ENCODE measurements around the gene PTPRF.

The PTPRF gene

GRCh38 chr1:43653339-43653738 is 122.7 kb downstream of the PTPRF start:
- in situ Hi-C loops (cut with MboI; ENCODE audit: low sequenced_read_pairs) = no loop called here

GRCh38 chr1:43653893-43654292 is 123.2 kb downstream of the PTPRF start:
- in situ Hi-C loops (cut with MboI; ENCODE audit: low sequenced_read_pairs) = no loop called here

DNA sequence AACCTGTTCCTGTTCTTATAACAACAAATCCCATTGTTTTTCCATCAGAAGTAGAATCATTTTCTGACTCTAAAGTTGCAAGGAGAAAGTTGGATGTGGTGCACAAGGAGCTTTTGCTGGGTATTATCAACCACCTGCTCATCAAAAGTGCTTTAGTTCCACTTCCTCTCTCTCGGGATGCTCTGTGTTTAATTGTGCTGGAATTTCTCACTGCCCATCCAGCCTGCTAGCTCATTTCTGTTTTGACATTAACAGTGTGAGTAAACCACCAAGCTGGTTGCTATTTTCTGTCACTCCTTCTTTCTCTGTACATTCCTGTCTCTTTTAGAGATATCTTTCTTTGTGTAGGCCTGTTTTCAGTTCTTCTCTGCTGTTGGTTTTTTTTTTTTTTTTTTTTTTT is 125.3 kb downstream of the PTPRF start:
- in situ Hi-C loops (cut with MboI; ENCODE audit: low sequenced_read_pairs) = no loop called here

DNA sequence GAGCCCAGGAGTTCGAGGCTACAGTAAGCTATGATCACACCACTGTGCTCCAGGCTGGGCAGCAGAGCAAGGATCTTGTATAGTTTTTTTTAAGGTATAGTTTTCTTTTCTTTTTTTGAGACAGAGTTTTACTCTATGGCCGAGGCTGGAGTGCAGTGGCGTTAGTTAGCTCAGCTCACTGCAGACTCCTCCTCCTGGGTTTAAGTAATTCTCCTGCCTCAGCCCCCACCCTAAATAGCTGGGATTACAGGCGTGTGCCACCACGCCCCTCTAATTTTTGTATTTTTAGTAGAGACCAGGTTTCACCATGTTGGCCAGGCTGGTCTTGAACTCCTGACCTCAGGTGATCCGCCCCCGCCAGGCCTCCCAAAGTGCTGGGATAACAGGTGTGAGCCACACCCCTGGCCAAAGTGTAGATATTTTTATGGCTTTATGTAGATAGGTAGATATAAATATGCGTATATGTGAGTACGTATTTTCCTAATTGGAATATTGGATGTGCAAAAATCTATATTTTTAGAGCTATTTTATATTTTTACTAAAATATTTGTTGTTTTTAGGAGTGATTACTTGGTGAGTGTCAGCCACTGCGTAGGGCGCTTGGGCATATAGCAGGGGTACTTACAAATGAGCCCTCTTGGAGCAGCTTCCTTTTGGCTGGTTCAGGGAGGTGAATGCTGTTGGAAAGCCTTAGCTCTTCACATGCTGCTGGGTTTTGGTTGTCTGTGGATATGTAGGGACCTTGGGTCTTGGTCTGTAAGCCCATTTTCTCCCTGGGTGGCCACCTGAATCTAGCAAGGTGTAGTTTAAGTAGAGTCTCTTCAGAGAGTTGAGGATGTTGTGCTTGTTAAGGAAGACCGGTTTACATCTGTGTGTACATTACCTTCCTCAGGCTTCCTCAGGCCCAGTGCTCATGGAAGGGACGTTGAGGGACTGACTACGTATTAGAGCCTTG is 128.8 kb downstream of the PTPRF start:
- in situ Hi-C loops (cut with MboI; ENCODE audit: low sequenced_read_pairs) = no loop called here

- in situ Hi-C loops (cut with MboI; ENCODE audit: low sequenced_read_pairs) = no loop called here
These were observed 129.7 kb downstream of the PTPRF start for GRCh38 chr1:43660355-43660754.

- in situ Hi-C loops (cut with MboI; ENCODE audit: low sequenced_read_pairs) = no loop called here
These were observed 133.7 kb downstream of the PTPRF start for GRCh38 chr1:43664369-43664768.

DNA sequence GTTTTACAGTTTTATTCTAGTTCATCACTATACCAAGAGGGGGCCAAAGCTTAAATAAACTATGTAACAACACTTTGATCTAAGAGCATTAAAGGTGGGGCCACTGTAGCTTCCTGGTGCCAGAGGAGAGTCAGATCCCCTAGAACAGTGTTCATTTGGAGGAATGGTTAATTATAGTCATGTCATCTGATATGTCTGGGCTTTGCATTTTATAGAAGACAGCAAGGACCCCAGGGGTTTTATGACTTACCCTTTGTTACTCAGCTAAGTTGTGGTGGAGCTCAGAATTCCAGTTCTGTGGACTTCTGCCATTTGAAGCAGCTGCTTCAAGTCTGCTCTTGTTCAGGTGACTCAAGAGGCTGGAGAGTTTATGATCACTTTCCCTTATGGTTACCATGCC is 135.9 kb downstream of the PTPRF start:
- in situ Hi-C loops (cut with MboI; ENCODE audit: low sequenced_read_pairs) = no loop called here

DNA sequence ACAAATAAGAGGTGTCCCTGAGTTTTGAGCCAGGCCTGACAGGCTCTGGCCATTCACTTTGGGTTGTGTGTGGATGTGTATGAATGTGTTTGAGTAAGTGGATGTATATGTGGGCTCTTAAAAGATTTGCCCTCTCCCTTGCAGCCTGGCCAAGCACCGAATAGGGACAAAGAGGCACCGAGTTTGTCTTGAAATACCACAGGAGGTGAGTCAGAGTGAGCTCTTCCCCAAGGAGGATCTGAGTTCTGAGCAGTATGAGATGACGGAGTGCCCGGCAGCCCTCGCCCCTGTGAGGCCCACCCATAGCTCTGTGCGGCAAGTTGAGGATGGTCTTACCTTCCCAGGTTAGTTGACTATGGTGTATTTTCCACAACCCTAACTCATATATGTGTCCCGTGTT is 138.3 kb downstream of the PTPRF start:
- in situ Hi-C loops (cut with MboI; ENCODE audit: low sequenced_read_pairs) = no loop called here

DNA sequence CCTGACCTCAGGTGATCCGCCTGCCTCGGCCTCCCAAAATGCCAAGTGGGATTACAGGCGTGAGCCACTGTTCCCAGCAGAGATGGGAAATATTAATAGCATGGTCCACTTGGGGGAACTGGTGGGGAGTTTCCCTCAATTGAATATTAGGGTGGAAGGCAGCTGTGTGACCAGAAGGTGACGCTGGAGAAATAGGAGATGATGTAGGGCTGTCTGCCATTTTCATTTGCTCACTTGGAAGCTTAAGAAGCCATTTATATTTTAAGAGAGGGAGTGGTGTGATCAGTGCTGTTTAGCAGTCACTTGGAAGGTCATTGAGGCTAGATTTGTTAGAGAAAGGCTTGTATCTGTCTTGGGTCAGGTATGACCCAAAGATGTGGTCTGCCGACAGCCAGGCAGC is 139.2 kb downstream of the PTPRF start:
- in situ Hi-C loops (cut with MboI; ENCODE audit: low sequenced_read_pairs) = no loop called here

DNA sequence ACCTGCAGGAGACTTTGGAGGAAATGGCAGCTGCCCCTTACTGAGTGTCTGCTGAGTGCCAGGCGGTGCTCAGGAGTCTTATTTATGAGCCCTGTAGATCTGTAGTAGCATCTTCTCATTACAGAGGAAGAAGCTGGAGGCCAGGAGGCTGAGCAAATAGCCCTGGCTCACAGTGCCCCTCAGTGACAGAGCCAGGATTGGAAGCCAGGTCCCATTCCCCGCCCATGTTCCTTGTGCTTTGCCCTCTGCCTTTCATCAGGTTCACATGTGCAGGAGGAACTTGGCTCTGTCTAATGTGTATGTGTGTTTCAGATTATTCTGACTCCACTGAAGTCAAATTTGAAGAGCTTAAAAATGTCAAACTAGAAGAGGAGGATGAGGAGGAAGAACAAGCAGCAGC is 140.5 kb downstream of the PTPRF start:
- in situ Hi-C loops (cut with MboI; ENCODE audit: low sequenced_read_pairs) = no loop called here

DNA sequence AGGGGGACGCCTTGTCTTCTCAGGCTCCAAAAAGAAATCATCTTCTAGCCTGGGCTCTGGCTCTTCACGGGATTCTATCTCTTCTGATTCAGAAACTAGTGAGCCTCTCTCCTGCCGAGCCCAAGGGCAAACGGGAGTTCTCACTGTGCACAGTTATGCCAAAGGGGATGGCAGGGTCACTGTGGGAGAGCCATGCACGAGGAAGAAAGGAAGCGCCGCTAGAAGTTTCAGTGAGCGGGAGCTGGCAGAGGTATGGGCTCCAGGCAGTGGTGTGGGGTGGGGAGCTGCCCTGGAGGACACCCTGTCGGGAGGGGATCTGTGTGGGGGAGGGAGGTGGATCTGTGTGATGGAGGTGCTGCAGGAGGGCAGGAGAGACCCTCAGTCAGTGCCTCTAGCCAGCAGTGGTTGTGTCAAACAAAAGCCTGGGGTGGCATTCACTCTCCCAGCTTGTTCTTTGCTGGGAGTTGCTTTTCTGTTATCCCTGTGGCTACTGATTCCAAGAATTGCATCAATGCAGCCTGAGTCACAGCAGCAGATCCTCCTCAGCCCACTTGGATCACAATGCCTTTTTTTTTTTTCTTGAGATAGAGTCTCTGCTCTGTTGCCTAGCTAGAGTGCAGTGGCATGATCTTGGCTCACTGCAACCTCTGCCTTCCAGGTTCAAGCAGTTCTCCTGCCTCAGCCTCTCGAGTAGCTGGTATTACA is 141.1 kb downstream of the PTPRF start:
- in situ Hi-C loops (cut with MboI; ENCODE audit: low sequenced_read_pairs) = no loop called here

DNA sequence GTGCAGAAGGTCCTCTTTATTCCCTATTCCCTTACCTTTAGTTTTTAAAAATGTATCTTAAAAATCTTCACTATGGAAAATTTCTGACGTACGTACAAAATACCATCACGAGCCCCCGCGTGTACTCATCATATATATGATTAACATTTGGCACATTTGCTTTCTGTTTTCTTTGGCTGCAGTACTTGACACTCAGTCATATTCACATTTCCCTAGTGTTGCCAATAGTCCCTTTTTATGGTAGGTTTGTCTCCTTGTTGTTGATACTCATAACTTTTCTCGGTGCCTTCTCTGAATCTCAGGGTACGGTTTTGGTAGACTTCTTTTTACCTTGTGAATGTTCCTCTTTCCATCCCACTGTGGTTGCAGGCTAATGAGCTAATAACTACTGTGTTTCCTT is 142.6 kb downstream of the PTPRF start:
- in situ Hi-C loops (cut with MboI; ENCODE audit: low sequenced_read_pairs) = no loop called here
